GM18499 (cell line): ENCODE results near the gene RAD51B.
"Not testable (repeated sequence)": the region's sequence is repeated elsewhere in the genome, so short reads cannot be mapped to it uniquely, and the experiment has no call there.

ENCODE experiments used
- ATAC-seq: cut with Tn5 transposase; IDR thresholded peaks from one replicate; pipeline ENCODE4 v1.9.1; 2021; ENCODE audit warnings: moderate number of reproducible peaks; ENCODE audit not compliant: insufficient read depth, unreplicated experiment

RAD51B gene

GRCh38 chr14:68426661-68427549 is 607.3 kb downstream of the RAD51B start:
- ATAC-seq = no peak

GRCh38 chr14:68427550-68427890 is 607.9 kb downstream of the RAD51B start:
- ATAC-seq = no peak

GRCh38 chr14:68428900-68429299 is 609.3 kb downstream of the RAD51B start:
- not testable (repeated sequence) for ATAC-seq

- not testable (repeated sequence) for ATAC-seq
These were observed 614.6 kb downstream of the RAD51B start for GRCh38 chr14:68434173-68434572.

GRCh38 chr14:68435631-68436030 is 616.1 kb downstream of the RAD51B start:
- not testable (repeated sequence) for ATAC-seq

- ATAC-seq = no peak
These were observed 620.1 kb downstream of the RAD51B start for GRCh38 chr14:68439676-68440075.

- ATAC-seq = no peak
These were observed 621.2 kb downstream of the RAD51B start for GRCh38 chr14:68440820-68441219.

- ATAC-seq = no peak
These were observed 622.0 kb downstream of the RAD51B start for GRCh38 chr14:68441542-68441941.

GRCh38 chr14:68442828-68443629 is 623.5 kb downstream of the RAD51B start:
- no peak for ATAC-seq

GRCh38 chr14:68444449-68445168 is 625.0 kb downstream of the RAD51B start:
- no peak for ATAC-seq

GRCh38 chr14:68446243-68447040 is 626.9 kb downstream of the RAD51B start:
- no peak for ATAC-seq

GRCh38 chr14:68447581-68448251 is 628.1 kb downstream of the RAD51B start:
- no peak for ATAC-seq

- no peak for ATAC-seq
These were observed 628.8 kb downstream of the RAD51B start for GRCh38 chr14:68448252-68448902.

- no peak for ATAC-seq
These were observed 630.1 kb downstream of the RAD51B start for GRCh38 chr14:68449561-68450181.

- no peak for ATAC-seq
These were observed 631.0 kb downstream of the RAD51B start for GRCh38 chr14:68450391-68451120.

- ATAC-seq = no peak
These were observed 632.3 kb downstream of the RAD51B start for GRCh38 chr14:68451696-68452373.

GRCh38 chr14:68458253-68458652 is 638.7 kb downstream of the RAD51B start:
- no peak for ATAC-seq
